HG02870 (cell line): ENCODE measurements around the gene RANBP1.

ENCODE experiments used
- ATAC-seq: cut with Tn5 transposase; IDR thresholded peaks from one replicate; pipeline ENCODE4 v1.9.1; 2021; ENCODE audit warnings: mild to moderate bottlenecking, moderate library complexity; ENCODE audit not compliant: unreplicated experiment

Gene RANBP1

GRCh38 chr22:20133930-20134549 is 18.1 kb downstream of the RANBP1 start:
- ATAC-seq = no peak

- no peak for ATAC-seq
These were observed 19.4 kb downstream of the RANBP1 start for GRCh38 chr22:20135265-20135664.

GRCh38 chr22:20135806-20136602 is 20.1 kb downstream of the RANBP1 start:
- no peak for ATAC-seq

GRCh38 chr22:20136603-20136873 is 20.6 kb downstream of the RANBP1 start:
- ATAC-seq = no peak

GRCh38 chr22:20137113-20137512 is 21.2 kb downstream of the RANBP1 start:
- ATAC-seq = no peak

- no peak for ATAC-seq
These were observed 21.9 kb downstream of the RANBP1 start for GRCh38 chr22:20137671-20138416.

- ATAC-seq = no peak
These were observed 22.5 kb downstream of the RANBP1 start for GRCh38 chr22:20138417-20138738.

GRCh38 chr22:20138868-20139267 is 23.0 kb downstream of the RANBP1 start:
- ATAC-seq = no peak

- no peak for ATAC-seq
These were observed 23.6 kb downstream of the RANBP1 start for GRCh38 chr22:20139391-20140106.

- ATAC-seq = no peak
These were observed 24.2 kb downstream of the RANBP1 start for GRCh38 chr22:20140107-20140445.

GRCh38 chr22:20140521-20140964 is 24.6 kb downstream of the RANBP1 start:
- ATAC-seq = no peak

- no peak for ATAC-seq
These were observed 25.5 kb downstream of the RANBP1 start for GRCh38 chr22:20141186-20142077.

GRCh38 chr22:20142711-20143621 is 27.1 kb downstream of the RANBP1 start:
- no peak for ATAC-seq

- no peak for ATAC-seq
These were observed 28.2 kb downstream of the RANBP1 start for GRCh38 chr22:20143883-20144665.

- no peak for ATAC-seq
These were observed 29.4 kb downstream of the RANBP1 start for GRCh38 chr22:20145206-20145831.

GRCh38 chr22:20145832-20146223 is 29.9 kb downstream of the RANBP1 start:
- ATAC-seq = no peak

- no peak for ATAC-seq
These were observed 30.9 kb downstream of the RANBP1 start for GRCh38 chr22:20146777-20147176.

GRCh38 chr22:20147237-20147988 is 31.5 kb downstream of the RANBP1 start:
- ATAC-seq = no peak
